Cerebellar nuclear complex (tissue), 1 donor: ENCODE results near the gene RGPD4.

Experiments used
- DNase-seq, 2 experiments: peaks; one replicate each; lab custom pipeline; 2025; lab: John Stamatoyannopoulos, UW

Gene RGPD4

DNA sequence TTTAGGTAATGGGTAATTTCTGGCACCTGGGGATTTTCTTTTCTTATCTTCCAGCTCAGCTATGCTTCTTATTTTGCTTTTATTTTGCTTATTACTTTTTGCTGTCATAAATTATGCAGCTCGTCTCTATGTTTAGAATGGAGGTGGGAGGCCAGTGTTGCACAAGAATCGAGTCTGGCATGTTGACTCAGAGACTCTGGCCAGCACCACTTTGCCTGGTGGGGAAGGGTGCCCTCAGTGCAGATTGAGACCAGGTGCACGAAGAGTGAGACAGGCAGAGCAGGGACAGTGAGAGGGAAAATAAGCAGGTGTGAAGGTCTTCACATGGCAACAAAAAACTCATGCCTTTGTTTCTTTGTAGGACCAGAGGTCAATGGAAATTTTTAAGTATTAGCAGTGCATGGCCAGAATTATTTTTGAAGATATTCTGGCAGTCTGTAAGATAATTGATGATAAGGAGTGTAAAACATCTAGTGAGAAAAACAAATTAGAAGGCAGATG, 100.4 kb downstream of the RGPD4 start:
- no peak for DNase-seq

DNA sequence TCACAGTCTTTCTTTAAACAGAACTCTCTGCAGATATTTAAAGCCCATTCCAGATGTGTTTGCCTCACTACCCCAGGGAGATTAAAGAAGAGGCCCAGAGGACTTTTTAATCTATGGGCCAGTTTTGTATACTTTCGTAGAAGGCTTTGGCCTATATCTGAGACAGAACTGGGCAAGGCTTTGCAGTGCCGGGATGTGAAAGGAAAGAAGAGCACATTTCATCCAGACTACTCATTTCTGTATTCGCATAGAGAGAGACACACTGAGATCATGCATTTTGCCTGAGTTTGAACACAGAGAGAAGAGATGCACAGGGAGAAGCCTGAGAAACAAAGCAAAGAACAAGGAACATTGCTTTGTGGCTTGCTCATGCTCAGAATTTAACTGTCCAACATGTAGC, 104.7 kb downstream of the RGPD4 start:
- DNase-seq = no peak

DNA sequence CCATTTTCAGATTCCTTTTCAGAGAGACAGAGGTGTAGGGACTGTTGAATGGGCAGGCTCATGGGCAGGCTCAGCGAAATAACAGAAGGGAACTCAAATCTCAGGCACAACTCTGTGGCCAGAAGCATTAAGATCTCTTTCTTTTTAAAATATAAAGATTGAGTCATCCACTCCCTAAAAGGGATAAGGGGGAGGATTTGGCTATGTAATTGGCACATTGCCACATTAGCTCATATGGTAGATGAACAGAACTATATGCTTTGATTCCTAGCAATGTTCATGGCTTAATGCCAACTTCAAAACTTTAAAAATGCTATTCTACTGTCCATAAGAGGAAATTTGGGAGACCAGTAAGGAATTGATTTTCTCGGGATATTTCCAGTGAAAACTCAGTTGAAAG, 105.8 kb downstream of the RGPD4 start:
- DNase-seq = no peak

DNA sequence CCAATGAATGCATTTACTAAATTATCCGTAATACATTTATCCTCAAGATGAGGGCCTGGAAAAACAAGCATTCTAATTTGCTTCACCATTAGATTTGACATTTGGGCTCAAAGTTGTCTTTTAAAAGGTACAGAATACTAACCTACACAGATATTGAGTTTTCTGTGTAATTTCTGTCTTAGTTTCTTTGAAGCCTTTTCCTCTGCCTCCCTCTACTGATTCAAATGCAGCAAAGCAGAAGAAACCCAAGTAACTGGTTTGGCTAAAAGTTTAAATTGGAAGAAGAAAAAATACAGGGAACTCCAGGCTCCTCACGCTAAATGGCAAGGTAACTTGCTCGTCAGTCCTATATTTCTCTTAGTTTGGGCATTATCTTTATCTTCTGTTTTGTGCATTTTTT, 106.3 kb downstream of the RGPD4 start:
- no peak for DNase-seq

DNA sequence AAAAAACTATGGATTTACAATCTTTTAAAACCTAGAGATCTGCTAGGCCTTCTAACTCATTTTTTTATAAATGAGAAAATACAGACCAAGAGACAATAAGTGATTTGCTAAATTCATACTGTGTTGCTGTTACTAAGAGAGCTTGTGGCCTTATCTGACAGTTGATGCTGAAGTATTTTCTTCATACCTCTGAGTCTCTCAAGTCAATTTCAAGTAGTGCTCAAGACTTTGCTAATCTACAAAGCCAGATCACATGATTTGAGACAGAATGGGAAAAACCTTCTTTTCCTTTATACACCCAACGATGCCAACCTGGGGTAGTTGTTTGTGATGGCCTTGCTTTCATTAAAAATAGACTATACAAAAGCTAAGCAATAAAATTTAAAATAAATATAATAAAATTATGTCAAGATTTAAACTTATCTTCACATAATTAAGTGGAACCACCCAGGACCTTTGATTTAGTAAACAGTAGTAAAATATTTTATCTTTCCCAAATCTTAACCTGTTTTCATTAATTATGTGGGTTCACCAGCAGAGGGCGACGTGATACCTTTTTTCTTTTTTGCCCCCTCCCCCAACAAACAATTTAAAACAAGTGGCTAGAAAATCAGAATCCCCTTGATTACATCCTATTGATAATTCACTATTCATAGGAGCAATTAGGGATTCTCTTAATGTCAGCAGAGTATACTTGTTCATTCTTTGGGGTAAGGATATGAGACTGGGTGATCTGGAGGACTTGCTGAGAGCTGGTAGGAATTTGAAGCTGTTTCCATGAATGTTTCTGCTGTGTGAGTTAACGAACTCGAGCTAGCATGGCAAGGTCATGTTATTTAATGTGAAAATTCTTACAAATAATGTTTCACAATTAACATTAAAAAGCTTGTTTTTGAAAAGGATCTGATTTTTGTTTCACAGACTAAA, 110.0 kb downstream of the RGPD4 start:
- DNase-seq = no peak
